ENCODE results near the gene REEP2. TPM values are rescaled to one million over a fixed set of nuclear protein-coding genes. Genes with fewer than 3 reads are reported as not detected.
A peak's percentile ranks its signal among the peaks of the same experiment; 100 is the strongest.
"Not testable (repeated sequence)": the region's sequence is repeated elsewhere in the genome, so short reads cannot be mapped to it uniquely, and the experiment has no call there.

Gene REEP2
- 1 to 10 TPM; 1.2 to 7.4 (median 3.4) TPM for total RNA-seq

GRCh38 chr5:138438724-138439476, at the start of gene REEP2:
Gene REEP2, plus strand, starts transcription at chr5:138439057. Its CDS starts 152 bp downstream, at chr5:138439209.
- Histone ChIP-seq H3K4me1 (peaks cover 11 to 14% of the 10 kb centered on the region in 2 donors), H3K4me3 (peak within 1 kb of the TSS; percentile 43 to 66 (median 54)), H3K36me3 (peaks cover 0 to 28% of the 10 kb centered on the region in 2 donors), H3K27ac (peak within 1 kb of the TSS in 2 of 4 donors; percentile 23 to 40), H3K27me3 (no peaks in the 10 kb centered on the region), H3K9me3 (no peaks in the 10 kb centered on the region)
- ATAC-seq (peak; percentile 30 to 58), DNase-seq (no peak)
- no peak for TF ChIP-seq POLR2A (IDR thresholded peaks at IDR 0.05)
- TF ChIP-seq CTCF (IDR thresholded peaks at IDR 0.05 in 4 of 5, conservative IDR thresholded peaks at IDR 0.05 in 1 of 5) = no peak
- in situ Hi-C loops (cut with MboI; ENCODE audit: low sequenced_read_pairs in 4 of 4) (no loop called here), intact Hi-C loops (cut with DNase I; ENCODE audit: low total_unique reads) (no loop called here)

GRCh38 chr5:138389332-138389731, 49.5 kb upstream of the REEP2 start:
- no peaks in the 10 kb centered on the region for H3K9me3 ChIP-seq
- H3K27ac ChIP-seq = peak overlapping the region; percentile 82 to 95 (median 90)
- peaks cover 0 to 20% of the 10 kb centered on the region in 2 donors for H3K36me3 ChIP-seq
- peaks cover 55 to 68% of the 10 kb centered on the region in 2 donors for H3K4me1 ChIP-seq
- ATAC-seq (no peak), DNase-seq (no peak)
- H3K27me3 ChIP-seq = no peaks in the 10 kb centered on the region
- in situ Hi-C loops (cut with MboI; ENCODE audit: low sequenced_read_pairs in 4 of 4) (no loop called here), intact Hi-C loops (cut with DNase I; ENCODE audit: low total_unique reads) (loop anchor here (5.0 kb wide), 1 partner anchor 153 kb away; the partner anchor contains the start of gene ETF1)
- peak overlapping the region in 3 of 4 donors; percentile 7 to 28 (median 25) for H3K4me3 ChIP-seq
- TF ChIP-seq CTCF (IDR thresholded peaks at IDR 0.05 in 4 of 5, conservative IDR thresholded peaks at IDR 0.05 in 1 of 5) = no peak
- TF ChIP-seq POLR2A (IDR thresholded peaks at IDR 0.05) = no peak

- not testable (repeated sequence) for ATAC-seq
Observed at GRCh38 chr5:138389911-138390310, 48.9 kb upstream of the REEP2 start.

GRCh38 chr5:138391859-138392386, 46.9 kb upstream of the REEP2 start:
- peaks cover 0 to 41% of the 10 kb centered on the region in 2 donors for H3K36me3 ChIP-seq
- ATAC-seq = peak; percentile 48 to 69
- intact Hi-C loops (cut with DNase I; ENCODE audit: low total_unique reads) = loop anchor here (5.0 kb wide), 1 partner anchor 40 kb away; the partner anchor contains the start of gene KDM3B
- no peaks in the 10 kb centered on the region for H3K27me3 ChIP-seq
- H3K4me3 ChIP-seq = no peak overlapping the region
- in situ Hi-C loops (cut with MboI; ENCODE audit: low sequenced_read_pairs in 4 of 4) = no loop called here
- peaks cover 50 to 59% of the 10 kb centered on the region in 2 donors for H3K4me1 ChIP-seq
- DNase-seq = peak; percentile 57 to 79
- H3K27ac ChIP-seq = peak overlapping the region; percentile 82 to 95 (median 90)
- TF ChIP-seq POLR2A (IDR thresholded peaks at IDR 0.05) (no peak), CTCF (IDR thresholded peaks at IDR 0.05 in 4 of 5, conservative IDR thresholded peaks at IDR 0.05 in 1 of 5) (no peak)
- no peaks in the 10 kb centered on the region for H3K9me3 ChIP-seq

More at GRCh38 chr5:138389911-138390310, 48.9 kb upstream of the REEP2 start:
- H3K9me3 ChIP-seq; H3K4me3 ChIP-seq; H3K27me3 ChIP-seq; in situ Hi-C loops (cut with MboI; ENCODE audit: low sequenced_read_pairs in 4 of 4): not testable (repeated sequence)
- Histone ChIP-seq H3K36me3 (peaks cover 0 to 26% of the 10 kb centered on the region in 2 donors), H3K27ac (peak overlapping the region; percentile 82 to 95 (median 90)), H3K4me1 (peaks cover 55 to 68% of the 10 kb centered on the region in 2 donors)
- intact Hi-C loops (cut with DNase I; ENCODE audit: low total_unique reads) = loop anchor here (1.0 to 5.0 kb wide), 3 partner anchors 38 to 152 kb away; partner anchors contain the start of genes ETF1, FAM53C and KDM3B
- peak; percentile 52 to 76 for DNase-seq

- in situ Hi-C loops (cut with MboI; ENCODE audit: low sequenced_read_pairs in 4 of 4) = loop anchor here in 2 of 4 donors (10.0 to 25.0 kb wide), 3 partner anchors 90 to 190 kb away; partner anchors contain the start of gene CDC23 (in 1 of the 2)
- DNase-seq (no peak), ATAC-seq (no peak)
- peaks cover 7 to 66% of the 10 kb centered on the region in 2 donors for H3K36me3 ChIP-seq
- H3K4me3 ChIP-seq = no peak overlapping the region
- no peak for TF ChIP-seq POLR2A (IDR thresholded peaks at IDR 0.05)
- TF ChIP-seq CTCF (IDR thresholded peaks at IDR 0.05 in 4 of 5, conservative IDR thresholded peaks at IDR 0.05 in 1 of 5) = no peak
- intact Hi-C loops (cut with DNase I; ENCODE audit: low total_unique reads) = no loop called here
- no peaks in the 10 kb centered on the region for H3K9me3 ChIP-seq
- no peaks in the 10 kb centered on the region for H3K27me3 ChIP-seq
- no peak overlapping the region for H3K27ac ChIP-seq
- no peaks in the 10 kb centered on the region for H3K4me1 ChIP-seq
Observed at GRCh38 chr5:138402640-138403039, 36.2 kb upstream of the REEP2 start.
